Dedifferentiated amniotic fluid mesenchymal stem cell (primary cell): ENCODE measurements around the gene B9D1.

Source experiments
- DNase-seq: peaks from one replicate; pipeline ENCODE4 v3.0.0-alpha.2; 2016; ENCODE audit errors: extremely low spot score

The B9D1 gene

DNA sequence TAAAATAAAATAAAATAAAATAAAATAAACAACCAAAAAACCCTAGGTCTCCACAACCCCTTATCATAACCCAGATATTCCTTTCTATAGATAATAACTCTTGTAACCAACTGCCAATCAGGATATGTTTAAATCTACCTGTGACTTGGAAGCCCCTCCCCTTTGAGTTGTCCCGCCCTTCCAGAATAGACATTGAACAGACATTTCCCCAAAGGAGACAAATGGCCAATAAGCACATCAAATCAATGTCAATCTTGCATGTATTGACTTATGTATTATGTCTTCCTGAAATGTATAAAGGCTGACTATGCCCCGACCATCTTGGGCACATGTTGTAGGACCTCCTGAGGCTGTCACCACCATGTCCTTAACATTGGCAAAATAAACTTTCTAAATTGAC is 14.3 kb upstream of the B9D1 start:
- DNase-seq, result no peak

DNA sequence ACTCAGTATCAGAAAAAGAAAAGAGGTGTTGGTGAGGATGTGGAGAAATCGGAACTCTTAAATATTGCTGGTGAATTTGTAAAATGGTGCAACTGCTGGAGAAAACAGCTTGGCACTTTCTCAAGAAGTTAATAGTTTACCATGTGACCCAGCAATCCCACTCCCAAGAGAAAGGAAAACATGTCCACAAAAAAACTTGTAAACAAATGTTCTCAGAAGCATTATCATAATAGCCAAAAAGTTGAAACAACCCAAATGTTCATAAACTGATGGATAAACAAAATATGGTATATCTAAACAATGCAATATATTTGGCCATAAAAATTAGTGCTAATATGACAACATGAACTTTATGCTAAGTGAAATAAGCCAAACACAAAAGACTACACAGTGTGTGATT is 13.2 kb upstream of the B9D1 start:
- no peak for DNase-seq

DNA sequence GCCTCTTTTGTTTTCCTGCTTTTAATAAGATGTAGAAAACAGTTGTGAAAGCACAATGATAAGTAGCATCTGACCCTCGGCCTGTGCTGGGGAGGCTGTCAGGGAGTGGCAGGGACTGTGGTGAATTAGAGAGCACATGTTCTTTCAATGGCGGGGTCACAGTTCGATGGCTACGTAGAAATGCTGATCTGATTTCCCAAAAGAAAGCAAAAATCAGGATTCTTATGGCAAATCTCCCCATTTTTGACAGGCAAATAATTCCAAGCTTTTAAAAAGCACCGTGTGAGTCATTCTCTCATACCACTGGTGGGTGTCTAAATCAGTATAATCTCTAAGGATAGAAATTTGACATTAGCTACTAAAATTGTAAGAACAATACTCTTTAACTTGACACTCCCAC is 11.6 kb upstream of the B9D1 start:
- no peak for DNase-seq

DNA sequence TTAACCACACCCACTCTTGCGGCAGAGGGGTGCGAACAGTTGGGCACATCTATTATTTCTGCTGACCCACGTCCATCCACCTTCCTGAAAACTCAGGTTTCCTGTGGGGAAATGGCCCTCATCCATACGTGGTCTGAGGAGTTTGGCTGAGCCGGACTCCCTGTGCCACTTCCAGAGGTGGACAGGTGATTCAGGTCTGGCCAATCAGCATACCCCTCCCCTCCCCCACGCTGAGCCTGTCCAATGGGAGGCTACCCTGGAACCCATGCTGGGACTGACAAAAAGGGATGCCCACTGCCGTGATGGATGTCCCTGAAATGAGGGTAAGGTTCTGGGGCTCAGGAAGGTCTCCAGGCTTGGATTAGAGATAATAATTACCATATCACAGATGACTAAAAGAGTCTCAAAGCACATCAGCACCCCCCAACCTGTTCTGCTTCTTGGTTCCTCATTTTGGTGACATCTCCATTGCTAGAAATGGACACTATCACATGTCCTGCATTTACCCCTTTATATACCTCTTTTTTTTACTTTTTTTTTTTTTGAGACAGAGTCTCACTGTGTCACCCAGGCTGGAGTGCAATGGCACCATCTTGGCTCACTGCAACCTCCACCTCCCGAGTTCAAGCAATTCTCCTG is 10.5 kb upstream of the B9D1 start:
- DNase-seq, result no peak

DNA sequence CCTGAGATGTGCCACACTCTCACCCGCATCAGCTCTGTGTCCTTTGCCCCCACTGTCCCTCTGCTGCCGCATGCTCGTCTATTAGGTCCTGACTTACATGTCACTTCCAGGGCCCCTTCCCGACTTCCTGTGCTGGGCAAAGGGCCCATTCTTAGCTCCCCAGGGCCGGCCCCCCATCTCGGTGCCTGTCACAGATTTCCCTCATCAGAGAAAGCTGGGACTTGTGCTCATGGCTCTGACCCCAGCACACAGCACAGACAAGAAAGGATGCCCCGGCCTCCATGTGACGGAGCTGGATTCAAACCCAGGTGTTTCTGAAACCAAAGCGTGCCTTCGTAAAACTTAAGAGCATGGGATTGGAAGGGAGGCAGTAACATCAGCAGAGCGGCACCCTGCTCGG is 9.9 kb upstream of the B9D1 start:
- DNase-seq, result no peak

DNA sequence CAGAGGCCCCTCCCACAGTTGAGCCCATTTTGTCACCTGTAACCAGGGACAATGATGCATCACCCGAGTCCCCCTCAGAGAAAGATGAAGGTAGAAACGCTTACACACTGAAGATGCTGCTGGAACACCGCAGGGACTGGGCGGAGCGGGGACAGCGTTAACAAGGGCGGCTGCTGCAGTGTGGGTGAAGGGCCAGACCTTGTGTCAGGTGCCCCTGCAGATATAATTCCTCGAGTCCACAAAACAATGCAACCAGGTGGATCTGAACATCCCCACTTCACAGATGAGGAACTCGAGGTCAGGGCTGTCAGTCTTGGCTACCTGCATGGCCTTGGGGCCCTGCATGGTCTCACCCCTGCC is 9.5 kb upstream of the B9D1 start:
- no peak for DNase-seq

DNA sequence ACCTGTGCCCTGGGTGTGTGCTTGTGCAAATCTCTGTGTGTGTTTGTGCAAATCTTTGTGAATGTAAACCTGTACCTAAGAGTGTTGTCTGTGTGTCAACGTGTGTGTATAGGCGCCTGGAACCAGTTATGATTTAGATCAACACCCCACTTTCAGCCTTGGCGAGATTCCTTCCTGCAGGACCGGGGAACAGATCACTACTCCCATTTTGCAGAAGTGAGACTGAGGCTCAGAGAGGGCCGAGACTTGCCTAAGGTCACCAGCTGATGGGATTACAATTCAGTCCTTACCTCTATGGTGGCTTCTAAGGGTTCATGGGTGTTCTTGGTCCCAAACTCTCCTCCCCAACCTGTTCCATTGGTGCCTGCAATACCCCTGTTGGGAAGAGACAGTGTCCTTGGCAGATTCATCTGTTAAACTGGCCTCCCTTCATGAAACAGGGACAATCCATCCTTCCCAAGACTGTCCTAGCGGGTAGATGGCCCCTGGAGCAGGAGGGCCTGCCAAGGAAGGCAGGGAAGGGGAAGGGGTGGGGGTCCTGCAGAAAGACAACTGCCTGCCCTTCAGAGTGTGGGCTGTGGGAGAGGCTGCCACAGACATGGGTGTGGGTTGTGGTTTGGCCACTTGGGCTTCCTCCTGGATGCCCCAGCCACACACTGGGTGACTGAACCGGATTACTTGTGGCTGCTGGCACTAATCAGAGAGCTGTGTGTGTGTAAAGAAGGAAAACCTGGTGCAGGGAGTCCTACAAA is 8.9 kb upstream of the B9D1 start:
- no peak for DNase-seq

DNA sequence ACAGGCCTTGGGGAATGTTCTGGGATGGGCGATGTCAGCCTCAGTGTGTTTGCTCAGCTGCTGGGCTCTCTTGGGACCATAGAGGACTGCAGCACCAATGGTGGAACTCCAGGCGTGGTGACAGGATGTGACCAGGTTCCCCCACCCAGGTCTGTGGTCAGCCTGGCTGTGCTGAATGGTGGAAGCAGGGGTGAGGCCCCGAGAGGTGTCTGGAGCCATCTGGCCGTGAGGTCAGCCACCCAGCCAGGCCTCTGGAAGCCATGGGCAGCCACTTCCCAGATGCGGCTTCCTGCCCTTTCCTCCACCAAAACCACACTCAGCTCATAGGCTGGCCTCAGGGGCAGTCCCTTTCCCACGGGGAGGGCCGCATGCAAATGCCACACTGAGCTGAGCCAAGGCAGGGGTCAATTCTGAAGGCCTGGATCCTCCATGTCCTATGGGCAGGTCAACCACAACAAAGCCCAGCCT is 8.0 kb upstream of the B9D1 start:
- no peak for DNase-seq

DNA sequence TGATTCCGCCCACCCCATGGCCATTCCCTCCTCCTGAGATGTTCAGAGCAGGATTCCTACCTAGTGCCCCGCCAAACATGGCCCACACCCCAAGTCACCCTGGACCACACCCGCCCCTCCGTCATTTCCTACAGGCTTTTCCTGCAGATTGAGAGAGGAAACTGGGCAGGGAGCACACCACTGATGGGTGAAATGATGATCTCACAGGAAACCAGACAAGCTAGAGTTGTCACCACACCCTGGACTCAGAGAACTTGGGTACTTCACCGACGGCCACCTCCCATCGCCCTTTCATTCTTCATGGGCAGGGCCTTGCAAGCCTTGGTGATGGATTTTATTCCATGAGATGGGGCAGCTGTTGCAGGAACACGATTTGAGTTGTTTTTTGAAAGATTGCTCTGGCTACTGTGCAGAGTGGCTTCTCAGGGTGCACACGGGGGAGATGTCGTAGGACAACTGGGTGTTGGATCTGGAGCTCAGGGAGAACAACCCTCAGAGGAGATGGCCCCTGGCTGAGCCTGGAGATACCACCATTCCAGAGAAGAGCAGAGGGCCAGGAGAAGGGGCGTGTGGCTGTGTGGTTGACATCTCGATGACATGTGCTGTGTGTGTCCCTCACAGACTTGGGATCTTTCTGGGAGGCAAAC is 7.4 kb upstream of the B9D1 start:
- no peak for DNase-seq

DNA sequence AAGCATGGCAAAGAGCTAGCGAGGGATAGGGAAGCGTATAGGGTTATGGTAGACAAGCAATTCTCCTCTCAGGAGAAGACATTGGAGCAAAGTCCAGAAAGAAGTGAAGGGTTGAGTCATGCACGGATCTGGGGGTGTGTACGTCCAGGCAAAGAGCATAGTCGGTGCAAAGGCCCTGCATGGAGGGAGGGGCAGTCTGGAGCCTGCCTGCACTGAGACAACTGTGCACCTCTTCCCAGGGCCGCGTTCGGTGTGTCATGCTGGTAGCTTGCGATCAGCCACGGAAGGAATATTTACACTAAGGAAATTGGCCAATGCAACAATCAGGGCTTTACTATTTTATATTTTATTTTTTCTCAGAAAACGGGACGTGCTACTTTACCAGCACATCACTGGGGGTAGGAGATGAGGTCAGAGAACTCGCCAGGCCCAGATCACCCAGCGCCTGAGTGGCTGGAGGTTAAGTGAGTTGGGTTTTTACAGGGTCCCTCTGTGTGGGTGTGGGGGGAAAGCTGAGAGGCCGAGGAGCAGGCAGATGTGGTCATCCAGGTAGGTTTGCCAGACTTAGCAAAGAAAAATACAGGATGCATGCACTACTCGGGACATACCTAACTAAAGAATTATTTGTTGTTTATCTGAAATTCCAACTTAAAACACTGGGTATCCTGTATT is 6.7 kb upstream of the B9D1 start:
- no peak for DNase-seq

DNA sequence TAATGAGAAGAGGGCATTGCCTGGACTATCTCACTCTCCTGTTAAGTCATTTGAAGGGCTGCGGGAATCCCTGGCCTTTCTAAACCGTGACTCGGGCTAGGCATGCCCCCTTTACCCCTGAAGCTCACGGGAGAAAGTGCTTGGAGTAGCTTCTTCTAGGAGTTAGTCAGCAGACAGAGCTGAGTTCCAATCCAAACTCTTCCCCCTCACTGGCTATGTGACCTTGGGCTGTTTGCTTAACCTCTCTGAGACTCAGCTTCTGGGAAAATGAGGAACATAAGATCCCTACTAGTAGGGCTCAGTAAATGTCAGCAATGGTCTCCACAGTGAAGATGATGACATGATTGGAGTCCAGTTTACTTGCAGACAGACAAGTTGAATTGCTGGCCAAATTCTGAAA is 5.7 kb upstream of the B9D1 start:
- no peak for DNase-seq

DNA sequence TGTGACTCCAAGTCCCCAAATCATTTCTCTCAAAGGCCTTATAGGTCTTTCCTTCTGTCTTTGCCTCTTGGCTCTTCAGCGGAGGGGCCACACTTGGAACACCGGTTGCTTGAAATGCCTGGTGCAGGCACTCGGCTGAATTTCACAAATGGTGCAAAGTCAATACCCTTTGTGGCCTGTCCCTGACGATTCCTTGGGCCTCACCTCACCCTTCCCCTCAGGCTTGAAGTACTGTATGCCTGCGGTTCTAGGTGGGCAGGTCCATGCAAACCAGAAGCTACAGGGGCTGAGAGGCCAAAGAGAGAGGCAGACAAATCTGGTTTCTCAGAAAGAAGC is 4.1 kb upstream of the B9D1 start:
- no peak for DNase-seq

DNA sequence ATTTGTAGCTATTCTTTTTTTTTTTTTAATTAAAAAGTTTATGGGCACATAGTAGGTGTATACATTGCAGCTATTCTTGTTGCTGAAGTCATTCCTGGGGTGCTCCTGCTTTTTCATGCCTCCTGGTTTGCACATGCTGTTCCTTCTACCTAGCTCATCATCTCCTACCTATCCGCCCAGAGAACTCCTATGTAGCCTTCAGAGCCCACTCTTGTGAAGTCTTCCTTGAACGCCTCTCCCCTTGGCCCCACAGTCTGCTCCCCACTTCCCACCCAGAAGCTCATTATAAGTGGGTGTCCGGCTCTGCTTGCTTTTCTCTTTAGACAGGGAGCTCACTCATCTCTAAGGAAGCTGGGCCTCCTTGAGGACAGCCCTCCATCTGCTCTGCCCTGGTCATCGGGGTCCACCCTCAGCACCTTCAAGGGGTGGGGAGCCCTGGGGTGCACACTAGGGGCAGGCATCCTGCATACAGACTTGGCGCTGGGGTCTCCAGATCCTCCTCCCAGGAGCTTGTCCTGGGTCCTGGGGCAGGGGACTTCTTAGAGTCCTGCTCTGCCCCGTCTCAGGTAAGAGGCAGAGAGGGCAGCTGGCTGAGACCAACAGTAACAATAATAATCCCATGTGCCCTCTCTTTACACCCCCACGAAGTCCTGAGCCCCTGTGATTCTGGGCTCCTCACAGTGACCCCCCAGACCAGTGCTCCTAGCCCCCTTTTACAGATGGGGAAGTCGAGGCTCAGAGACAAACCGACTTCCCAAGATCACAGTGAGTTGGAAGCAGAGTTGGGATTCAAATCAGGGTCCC is 3.5 kb upstream of the B9D1 start:
- DNase-seq, result no peak

DNA sequence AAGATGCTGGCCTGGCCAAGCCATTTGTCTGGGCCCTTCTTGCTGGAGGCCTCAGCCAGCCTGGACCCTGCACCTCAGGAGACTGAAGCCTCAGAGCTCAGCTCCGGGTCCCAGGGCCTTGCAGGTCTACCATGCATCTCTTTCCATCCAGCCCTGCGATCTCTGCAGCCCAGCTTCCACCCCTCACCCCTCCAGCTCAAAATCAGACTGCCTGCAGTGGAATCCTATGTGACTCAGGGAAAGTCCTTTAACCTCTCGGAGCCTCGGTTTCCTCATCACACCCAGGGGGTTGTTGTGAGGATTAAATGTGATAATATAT is 2.9 kb upstream of the B9D1 start:
- DNase-seq, result no peak

DNA sequence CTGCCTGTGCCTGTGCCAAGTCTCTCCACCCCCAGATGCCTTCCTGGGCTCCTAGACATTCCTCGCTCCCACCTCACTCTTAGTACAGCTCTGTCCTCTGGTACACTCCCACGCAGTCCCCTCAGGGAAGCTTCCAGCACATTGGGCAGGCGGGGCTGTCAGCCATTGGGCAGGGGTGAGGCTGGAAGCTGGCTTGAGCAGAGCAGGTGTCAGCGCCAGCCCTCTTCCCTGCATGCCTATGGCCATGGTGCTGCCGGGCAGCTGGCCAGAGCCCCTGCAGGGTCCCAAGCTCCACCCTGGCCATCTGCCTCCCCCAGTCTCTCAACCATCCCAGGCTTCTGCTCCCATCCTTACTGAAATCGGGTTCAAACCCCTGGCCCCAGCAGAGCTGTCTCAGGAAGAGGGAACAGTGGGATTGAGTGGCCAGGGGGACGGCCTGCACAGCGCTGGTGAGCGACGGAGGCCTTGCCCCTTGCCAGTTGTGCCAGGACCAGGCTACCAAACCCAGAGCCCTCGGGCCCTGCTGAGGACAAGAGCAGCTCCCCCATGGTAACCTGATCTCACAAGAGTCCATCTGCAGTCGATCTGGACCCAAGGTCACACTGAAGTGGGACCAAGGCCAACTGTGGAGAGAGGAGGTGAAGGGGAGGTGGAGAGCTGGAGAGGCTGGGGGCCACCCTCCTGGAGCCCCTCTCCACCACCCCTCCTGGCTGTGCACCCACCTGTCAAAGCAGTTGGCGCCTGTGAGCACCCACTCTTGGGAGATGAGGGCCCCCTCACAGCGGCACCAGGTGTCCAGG is 2.4 kb upstream of the B9D1 start:
- no peak for DNase-seq

DNA sequence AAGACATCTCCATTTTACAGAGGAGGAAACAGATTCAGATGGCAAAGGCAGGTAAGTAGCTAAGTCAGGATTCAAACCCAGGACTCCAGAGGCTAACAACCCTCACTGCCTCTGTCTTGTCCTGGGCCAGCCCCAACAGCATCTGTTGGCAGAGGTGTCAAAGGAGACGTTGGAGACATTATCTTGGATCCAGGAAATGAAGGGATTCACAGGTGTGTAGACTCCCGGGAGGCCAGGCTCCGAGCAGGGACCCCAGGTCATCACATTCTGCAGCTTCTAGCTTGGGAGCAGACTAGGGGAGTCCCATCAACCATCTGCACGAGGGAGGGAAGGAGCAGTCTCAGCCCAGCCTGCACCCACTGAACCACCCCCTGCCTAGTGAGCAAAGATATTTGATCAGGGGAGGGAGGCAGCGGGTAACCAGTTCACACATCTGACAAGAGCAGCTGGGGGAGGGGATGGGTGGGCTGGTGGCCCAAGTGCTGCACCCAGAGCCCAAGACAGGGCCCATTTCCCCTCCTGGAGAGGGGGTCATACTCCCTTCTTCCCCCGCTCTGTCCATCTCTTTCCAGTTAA is 1.0 kb upstream of the B9D1 start:
- no peak for DNase-seq

DNA sequence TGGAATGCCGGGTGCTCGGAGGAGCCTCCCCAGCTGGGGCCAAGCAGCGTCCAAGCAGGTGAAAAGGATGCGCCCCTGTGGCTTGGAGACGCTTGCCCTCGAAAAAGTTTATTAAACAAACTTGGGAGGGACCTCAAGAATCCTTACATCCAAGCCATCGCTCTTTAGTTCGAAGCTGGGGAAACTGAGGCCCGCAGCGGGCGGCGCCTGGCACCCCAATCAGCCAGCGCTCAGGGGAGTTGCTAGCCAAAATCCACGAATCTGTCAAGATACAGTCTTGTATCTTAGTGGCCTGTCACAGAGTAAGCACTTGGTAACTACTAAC is 553 bp upstream of the B9D1 start:
- DNase-seq, result no peak

DNA sequence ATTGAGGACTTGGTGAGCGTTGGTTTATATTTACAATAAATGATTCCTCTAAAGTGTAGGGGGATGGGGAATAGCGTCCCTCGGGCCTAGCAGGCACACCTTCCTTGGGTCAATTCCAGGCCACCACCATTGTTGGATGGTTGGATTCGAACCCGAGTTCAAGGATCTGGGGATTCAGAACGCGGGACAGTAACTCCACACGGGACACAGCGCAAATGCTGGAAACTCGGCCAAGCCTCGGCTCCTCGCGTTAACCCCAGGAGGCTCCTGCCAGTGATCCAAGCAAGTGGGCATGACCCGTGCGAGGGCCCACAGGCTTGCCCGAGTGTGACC is 613 bp downstream of the B9D1 start:
- DNase-seq, result no peak

DNA sequence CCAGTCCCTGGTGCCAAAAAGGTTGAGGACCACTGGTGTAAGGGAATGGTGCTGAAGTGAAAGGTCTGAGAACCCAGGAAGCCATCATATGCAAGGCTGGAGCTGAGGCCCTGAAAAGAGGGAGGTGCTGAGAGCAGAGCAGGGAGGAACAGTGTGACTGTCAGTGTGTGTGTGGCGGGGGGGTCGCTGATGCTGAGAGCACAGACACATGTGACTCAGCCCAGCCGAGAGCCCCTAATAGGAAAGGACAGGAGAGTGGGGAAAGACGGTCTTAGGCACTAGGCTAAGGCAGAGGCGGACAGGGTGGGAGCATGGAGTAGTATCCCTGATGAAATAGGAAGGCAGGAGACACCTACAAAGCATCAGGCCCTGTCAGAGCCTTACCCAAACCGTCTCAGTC is 1.2 kb downstream of the B9D1 start:
- no peak for DNase-seq

DNA sequence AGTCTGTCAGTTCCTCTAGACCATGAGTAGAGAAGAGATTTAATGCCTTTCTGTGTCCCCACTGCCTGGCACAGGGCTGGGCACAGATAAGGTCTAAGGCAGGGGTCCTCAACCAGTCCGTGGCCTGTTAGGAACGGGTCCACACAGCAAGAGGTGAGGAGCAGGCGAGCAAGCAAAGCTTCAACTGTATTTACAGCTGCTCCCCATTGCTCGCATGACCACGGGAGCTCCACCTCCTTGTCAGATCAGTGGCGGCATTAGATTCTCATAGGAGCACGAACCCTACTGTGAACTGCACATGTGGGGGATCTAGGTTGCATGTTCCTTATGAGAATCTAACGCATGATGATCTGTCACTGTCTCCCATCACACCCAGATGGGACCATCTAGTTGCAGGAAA is 1.8 kb downstream of the B9D1 start:
- no peak for DNase-seq

DNA sequence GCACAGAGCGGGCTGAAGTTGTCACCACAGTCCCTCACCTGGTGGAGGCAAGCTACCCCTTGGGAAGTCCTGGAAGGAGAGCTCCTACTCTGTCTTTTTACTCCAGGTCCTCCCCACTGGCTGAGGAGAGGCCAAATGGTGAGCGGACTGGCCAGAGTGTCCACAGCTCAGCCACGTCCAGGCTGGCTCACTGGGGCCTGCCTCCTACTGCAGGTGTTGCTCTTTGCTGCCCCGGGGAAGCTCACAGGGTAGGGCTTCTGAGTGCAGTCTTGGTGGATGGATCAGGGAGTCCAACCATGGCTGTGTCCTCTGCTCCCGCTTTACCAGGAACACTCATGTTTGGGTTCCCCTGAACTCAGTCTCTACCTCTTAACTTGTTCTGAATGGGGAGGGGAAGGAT is 2.7 kb downstream of the B9D1 start:
- DNase-seq, result no peak
